ENCODE data around the gene KRTAP1-4.
"Not testable (repeated sequence)": the region's sequence is repeated elsewhere in the genome, so short reads cannot be mapped to it uniquely, and the experiment has no call there.

KRTAP1-4 gene

DNA sequence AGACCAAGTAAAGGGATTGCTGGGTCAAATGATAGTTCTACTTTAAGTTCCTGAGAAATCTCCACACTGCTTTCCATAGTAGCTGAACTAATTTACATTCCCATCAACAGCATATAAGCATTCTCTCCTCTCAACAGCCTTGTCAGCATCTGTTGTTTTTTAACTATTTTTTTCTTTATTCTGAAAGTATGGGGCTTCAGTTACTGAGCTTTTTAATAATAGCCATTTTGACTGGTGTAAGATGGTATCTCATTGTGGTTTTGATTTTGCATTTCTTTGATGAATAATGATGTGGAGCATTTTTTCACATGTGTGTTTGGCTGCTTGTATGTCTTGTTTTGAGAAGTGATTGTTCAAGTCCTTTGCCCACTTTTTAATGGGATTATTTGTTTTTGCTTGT lies 22.6 kb upstream of the KRTAP1-4 start:
- DNase-seq = no peak
- no peaks in the 10 kb centered on the region for H3K36me3 ChIP-seq (replicated peaks)
- no peaks in the 10 kb centered on the region for H3K27me3 ChIP-seq (replicated peaks)
- TF ChIP-seq, protein P1, sequence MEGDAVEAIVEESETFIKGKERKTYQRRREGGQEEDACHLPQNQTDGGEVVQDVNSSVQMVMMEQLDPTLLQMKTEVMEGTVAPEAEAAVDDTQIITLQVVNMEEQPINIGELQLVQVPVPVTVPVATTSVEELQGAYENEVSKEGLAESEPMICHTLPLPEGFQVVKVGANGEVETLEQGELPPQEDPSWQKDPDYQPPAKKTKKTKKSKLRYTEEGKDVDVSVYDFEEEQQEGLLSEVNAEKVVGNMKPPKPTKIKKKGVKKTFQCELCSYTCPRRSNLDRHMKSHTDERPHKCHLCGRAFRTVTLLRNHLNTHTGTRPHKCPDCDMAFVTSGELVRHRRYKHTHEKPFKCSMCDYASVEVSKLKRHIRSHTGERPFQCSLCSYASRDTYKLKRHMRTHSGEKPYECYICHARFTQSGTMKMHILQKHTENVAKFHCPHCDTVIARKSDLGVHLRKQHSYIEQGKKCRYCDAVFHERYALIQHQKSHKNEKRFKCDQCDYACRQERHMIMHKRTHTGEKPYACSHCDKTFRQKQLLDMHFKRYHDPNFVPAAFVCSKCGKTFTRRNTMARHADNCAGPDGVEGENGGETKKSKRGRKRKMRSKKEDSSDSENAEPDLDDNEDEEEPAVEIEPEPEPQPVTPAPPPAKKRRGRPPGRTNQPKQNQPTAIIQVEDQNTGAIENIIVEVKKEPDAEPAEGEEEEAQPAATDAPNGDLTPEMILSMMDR (IDR thresholded peaks at IDR 0.05; ENCODE audit: low read depth, low read length, missing control alignments) = no peak
- no peak overlapping the region for H3K27ac ChIP-seq
- in situ Hi-C loops (cut with HindIII; ENCODE audit: low pct_ligation_motif_present, low sequenced_read_pairs) = no loop called here
- no peak overlapping the region for H3K4me3 ChIP-seq (ENCODE audit: low read depth, low read length)

DNA sequence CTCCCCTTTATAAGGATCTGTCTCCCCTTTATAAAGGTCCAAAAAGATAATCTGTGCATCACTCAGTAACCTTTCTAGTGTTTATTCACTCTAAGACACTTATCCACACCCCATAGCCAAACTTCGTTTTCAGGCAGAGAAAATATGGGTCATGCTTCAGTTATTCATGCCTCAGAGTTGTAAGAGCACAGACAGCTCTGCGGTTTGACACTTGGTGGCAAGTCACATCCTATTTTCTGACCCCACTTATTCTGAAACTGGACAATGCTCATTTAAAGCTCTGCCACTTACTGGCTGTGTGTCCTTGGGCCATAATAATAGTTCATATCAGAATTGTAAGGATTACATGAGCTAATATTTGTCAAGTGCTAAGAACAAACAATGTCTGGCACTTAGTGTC lies 19.1 kb upstream of the KRTAP1-4 start:
- DNase-seq = peak; percentile 78
- TF ChIP-seq, protein P1 (IDR thresholded peaks at IDR 0.05; ENCODE audit: low read depth, low read length, missing control alignments) = no peak
- Histone ChIP-seq H3K27ac (peak overlapping the region; percentile 78), H3K36me3 (replicated peaks) (no peaks in the 10 kb centered on the region), H3K27me3 (replicated peaks) (no peaks in the 10 kb centered on the region), H3K4me3 (ENCODE audit: low read depth, low read length) (no peak overlapping the region)
- in situ Hi-C loops (cut with HindIII; ENCODE audit: low pct_ligation_motif_present, low sequenced_read_pairs) = no loop called here

DNA sequence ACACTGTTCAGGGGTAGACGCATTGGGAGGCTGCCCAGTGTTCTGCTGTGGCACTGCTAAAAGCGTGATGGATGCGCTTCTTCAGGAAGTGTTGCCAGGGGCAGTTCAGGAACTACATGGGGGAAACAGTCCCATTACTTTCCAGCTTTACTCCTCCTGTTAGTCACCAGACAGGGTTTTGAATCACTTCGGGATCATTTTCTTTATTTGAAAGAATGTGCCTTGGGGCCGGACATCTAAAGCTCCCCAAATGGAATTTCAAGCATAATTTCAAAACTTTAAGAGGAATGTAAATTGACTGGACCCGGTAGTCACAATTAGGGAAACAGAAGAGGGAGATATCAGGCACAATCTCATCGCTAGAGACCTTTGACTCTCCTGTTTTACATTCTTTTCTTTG lies 18.4 kb upstream of the KRTAP1-4 start:
- H3K27ac ChIP-seq = peak overlapping the region; percentile 78
- H3K4me3 ChIP-seq (ENCODE audit: low read depth, low read length) = no peak overlapping the region
- peak; percentile 45 for DNase-seq
- H3K36me3 ChIP-seq (replicated peaks) = no peaks in the 10 kb centered on the region
- no peaks in the 10 kb centered on the region for H3K27me3 ChIP-seq (replicated peaks)
- in situ Hi-C loops (cut with HindIII; ENCODE audit: low pct_ligation_motif_present, low sequenced_read_pairs) = no loop called here
- TF ChIP-seq, protein P1 (IDR thresholded peaks at IDR 0.05; ENCODE audit: low read depth, low read length, missing control alignments) = no peak

DNA sequence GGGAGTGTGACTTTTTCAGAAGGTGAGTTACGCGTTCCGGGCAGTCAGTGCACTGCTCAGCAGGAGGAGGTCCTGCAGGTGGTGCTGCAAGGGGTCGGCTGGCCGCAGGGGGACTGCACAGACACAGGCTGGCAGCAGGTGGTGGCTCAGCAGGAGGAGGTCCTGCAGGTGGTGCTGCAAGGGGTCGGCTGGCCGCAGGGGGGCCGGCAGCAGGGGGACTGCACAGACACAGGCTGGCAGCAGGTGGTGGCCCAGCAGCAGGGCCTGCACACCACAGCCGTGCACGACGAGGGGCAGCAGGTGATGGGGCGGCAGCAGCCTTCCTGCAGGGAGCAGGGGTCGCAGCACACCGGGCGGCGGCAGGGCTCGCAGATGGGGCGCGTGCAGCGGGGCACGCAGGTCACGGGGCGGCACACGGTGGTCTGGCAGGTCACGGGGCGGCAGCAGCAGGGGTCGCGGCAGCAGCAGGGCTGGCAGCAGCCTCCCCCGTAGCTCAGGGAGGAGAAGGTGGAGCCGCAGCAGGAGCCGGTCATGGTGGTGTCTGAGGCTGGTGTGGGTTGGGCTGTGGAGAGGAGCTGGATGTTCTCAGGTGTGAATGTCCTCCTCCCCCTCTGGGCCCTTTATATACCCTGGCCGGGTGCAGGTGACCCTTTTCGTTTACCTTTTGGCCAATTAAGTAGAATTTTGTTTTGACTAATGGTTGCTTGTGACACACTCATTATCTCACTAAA lies 16.9 kb upstream of the KRTAP1-4 start, which contains the start of gene KRTAP2-1:
Gene KRTAP2-1, minus strand, starts transcription at position 582 of the 731 bp plus-strand sequence. Its CDS starts 49 bp downstream, at position 533.
- DNase-seq; in situ Hi-C loops (cut with HindIII; ENCODE audit: low pct_ligation_motif_present, low sequenced_read_pairs); H3K27me3 ChIP-seq (replicated peaks); H3K36me3 ChIP-seq (replicated peaks); H3K4me3 ChIP-seq (ENCODE audit: low read depth, low read length): not testable (repeated sequence)
- H3K27ac ChIP-seq = peak within 1 kb of the TSS; percentile 78

DNA sequence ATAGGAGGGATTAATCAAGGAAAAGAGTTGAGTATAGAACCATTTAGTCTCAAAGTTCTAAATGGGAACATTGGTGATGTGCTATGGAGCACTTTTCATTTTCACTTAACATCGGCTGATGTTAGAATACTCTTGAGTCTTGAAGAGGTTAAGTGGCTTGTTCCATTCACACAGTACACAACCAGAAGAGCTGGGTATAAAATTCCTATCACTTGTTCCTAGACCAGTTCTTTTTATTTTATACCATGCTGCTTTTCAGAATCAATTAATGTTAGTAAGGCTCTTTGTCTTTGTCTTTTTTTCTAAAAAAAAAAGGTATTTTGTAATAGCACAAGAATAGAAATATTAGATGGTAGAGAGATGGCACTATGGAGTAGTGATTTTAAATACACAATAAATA lies 13.0 kb upstream of the KRTAP1-4 start:
- no peaks in the 10 kb centered on the region for H3K36me3 ChIP-seq (replicated peaks)
- in situ Hi-C loops (cut with HindIII; ENCODE audit: low pct_ligation_motif_present, low sequenced_read_pairs) = no loop called here
- H3K27ac ChIP-seq = no peak overlapping the region
- no peak overlapping the region for H3K4me3 ChIP-seq (ENCODE audit: low read depth, low read length)
- DNase-seq = no peak
- H3K27me3 ChIP-seq (replicated peaks) = no peaks in the 10 kb centered on the region
- TF ChIP-seq, protein P1 (IDR thresholded peaks at IDR 0.05; ENCODE audit: low read depth, low read length, missing control alignments) = no peak

DNA sequence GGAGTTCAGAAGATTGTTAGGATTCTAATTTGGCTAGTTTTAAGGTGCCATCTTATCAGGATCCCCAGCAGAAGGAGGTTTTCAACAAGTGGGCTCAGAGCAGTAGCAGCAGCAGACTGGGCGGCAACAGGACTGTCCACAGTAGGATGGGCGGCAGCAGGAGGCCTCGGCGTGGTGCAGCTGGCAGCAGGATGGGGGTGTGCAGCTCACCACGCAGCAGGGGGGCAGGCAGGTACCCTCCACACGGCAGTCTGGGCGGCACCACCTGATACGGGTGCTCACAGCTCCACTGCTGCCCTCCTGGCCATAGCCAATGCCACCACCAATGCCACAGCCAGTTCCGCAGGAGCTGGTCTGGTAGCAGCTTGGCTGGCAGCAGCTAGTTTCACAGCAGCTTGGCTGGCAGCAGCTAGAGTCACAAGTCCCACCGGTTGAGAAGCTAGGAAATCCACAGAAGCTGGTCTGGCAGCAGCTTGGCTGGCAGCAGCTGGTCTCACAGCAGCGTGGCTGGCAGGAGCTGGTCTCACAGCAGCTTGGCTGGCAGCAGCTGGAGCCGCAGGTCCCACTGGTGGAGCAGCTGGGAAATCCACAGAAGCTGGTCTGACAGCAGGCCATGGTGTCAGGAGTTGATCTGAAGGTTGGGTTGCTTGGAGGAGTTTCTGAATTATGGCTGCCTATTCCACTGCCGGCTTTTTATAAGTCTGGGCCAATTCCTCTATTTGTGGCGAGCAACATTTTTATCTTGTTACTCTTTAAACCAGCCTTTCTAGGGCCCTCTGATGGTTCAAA lies 11.0 kb upstream of the KRTAP1-4 start, which contains the start of gene KRTAP1-1:
Gene KRTAP1-1, minus strand, starts transcription at position 668 of the 789 bp plus-strand sequence. Its CDS starts 53 bp downstream, at position 615.
- DNase-seq; in situ Hi-C loops (cut with HindIII; ENCODE audit: low pct_ligation_motif_present, low sequenced_read_pairs); H3K27me3 ChIP-seq (replicated peaks); H3K36me3 ChIP-seq (replicated peaks); H3K4me3 ChIP-seq (ENCODE audit: low read depth, low read length); H3K27ac ChIP-seq: not testable (repeated sequence)
